GM12878 (cell line): ENCODE measurements around the gene CCL15. TPM values are rescaled to one million over a fixed set of nuclear protein-coding genes. Genes with fewer than 3 reads are reported as not detected.

ENCODE experiments used
- ATAC-seq: fragments of 200-7000 bp; cut with Tn5 transposase; 3 replicates; pipeline ENCODE4 v1.9.1; 2020; ENCODE audit warnings: mild to moderate bottlenecking, moderate library complexity
- BruUV-seq: library from RNA; stranded (reverse); fragments of 400-500 nt; replicated peaks from 2 replicates; lab custom pipeline; 2021; lab: Mats Ljungman, UMichigan
- CTCF ChIA-PET: fragments of 300-600 bp; sonication (Branson Sonifier 250); formaldehyde crosslinking; extraction: SDS; loops from one replicate; lab custom pipeline; 2021; ENCODE audit warnings: inconsistent platforms; lab: Yijun Ruan, JAX
- POLR2A ChIA-PET: fragments of 350-600 bp; formaldehyde crosslinking; extraction: SDS; loops from one replicate; lab custom pipeline; 2021; ENCODE audit warnings: inconsistent platforms; lab: Charles Lee
- RAD21 ChIA-PET: fragments of 300-600 bp; sonication (Branson Sonifier 250); formaldehyde crosslinking; loops from one replicate; lab custom pipeline; 2023; ENCODE audit warnings: antibody characterized with exemption; ENCODE audit not compliant: unreplicated experiment; lab: Charles Lee
- SMC1A ChIA-PET: fragments of 300-600 bp; sonication (Branson Sonifier 250); formaldehyde crosslinking; loops from one replicate; lab custom pipeline; 2023; ENCODE audit not compliant: unreplicated experiment, uncharacterized antibody; lab: Charles Lee
- DNase-seq: peaks from one replicate; pipeline ENCODE4 v3.0.0-alpha.2; 2011; ENCODE audit warnings: low read depth, low spot score
- FAIRE-seq: peaks from 3 replicates; lab custom pipeline; 2011; peaks lifted over from hg19 to GRCh38; lab: Jason Lieb, UNC
- H2AFZ ChIP-seq: 2 replicates; pipeline ENCODE4 v1.6.0; 2011; ENCODE audit warnings: low read depth, low read length, control low read depth; ENCODE audit not compliant: control insufficient read depth
- H3K27ac ChIP-seq: 2 replicates; pipeline ENCODE4 v1.5.1; 2011; ENCODE audit warnings: control low read depth; ENCODE audit not compliant: control insufficient read depth, insufficient read depth
- H3K27me3 ChIP-seq, 2 experiments: replicated peaks in 1 of 2; 2 replicates each; pipeline versions ENCODE4 v1.6.0 to v1.6.1; 2011; ENCODE audit warnings: low read length in 1 of 2; ENCODE audit not compliant: control insufficient read depth in 2 of 2, insufficient read depth in 2 of 2
- H3K36me3 ChIP-seq, 2 experiments: 2 replicates each; pipeline ENCODE4 v1.5.1; 2011; ENCODE audit warnings: low read length in 1 of 2; ENCODE audit not compliant: control insufficient read depth in 2 of 2, insufficient read depth in 2 of 2
- H3K4me1 ChIP-seq: 2 replicates; pipeline ENCODE4 v1.6.1; 2011; ENCODE audit warnings: mild to moderate bottlenecking, low read length, moderate library complexity, mixed read lengths; ENCODE audit not compliant: control insufficient read depth, insufficient read depth
- H3K4me2 ChIP-seq: 2 replicates; pipeline ENCODE4 v1.6.0; 2011; ENCODE audit warnings: control low read depth; ENCODE audit not compliant: control insufficient read depth, insufficient read depth
- H3K4me3 ChIP-seq: fragments of 200-600 bp; sonication (generic); 2 replicates; pipeline ENCODE4 v1.5.1; 2016
- H3K79me2 ChIP-seq: 2 replicates; pipeline ENCODE4 v1.6.0; 2011; ENCODE audit warnings: low read length; ENCODE audit not compliant: control insufficient read depth, insufficient read depth
- H3K9ac ChIP-seq: 2 replicates; pipeline ENCODE4 v1.8.0; 2011; ENCODE audit warnings: low read length, control low read depth, mixed read lengths; ENCODE audit not compliant: control insufficient read depth, insufficient read depth
- H3K9me3 ChIP-seq: replicated peaks from 3 replicates; pipeline ENCODE4 v1.5.1; 2011; ENCODE audit warnings: mild to moderate bottlenecking, low read length; ENCODE audit not compliant: control insufficient read depth, insufficient read depth
- H4K20me1 ChIP-seq: 2 replicates; pipeline ENCODE4 v1.6.0; 2011; ENCODE audit not compliant: control insufficient read depth, insufficient read depth
- ATF7 ChIP-seq: fragments of 450-650 bp; IDR thresholded peaks from 2 replicates; pipeline ENCODE4 v1.6.1; 2016; ENCODE audit warnings: low read depth, mild to moderate bottlenecking
- BCL3 ChIP-seq: IDR thresholded peaks from 2 replicates; pipeline ENCODE4 v1.6.1; 2011; ENCODE audit warnings: borderline replicate concordance, low read depth, mild to moderate bottlenecking, moderate library complexity, low read length; ENCODE audit not compliant: insufficient read depth, poor library complexity, severe bottlenecking
- BRCA1 ChIP-seq: IDR thresholded peaks from 2 replicates; pipeline ENCODE4 v1.6.1; 2011; ENCODE audit warnings: low read depth, low read length, improper control_type of control experiment
- HDAC6 ChIP-seq: fragments of 200-600 bp; sonication (generic); IDR thresholded peaks from one replicate; pipeline ENCODE4 v1.8.0; 2017; ENCODE audit warnings: antibody characterized with exemption; ENCODE audit not compliant: unreplicated experiment
- MEF2B ChIP-seq: fragments of 450-650 bp; IDR thresholded peaks from 2 replicates; pipeline ENCODE4 v1.6.1; 2018; ENCODE audit warnings: mild to moderate bottlenecking, moderate library complexity; ENCODE audit not compliant: partially characterized antibody, poor library complexity, severe bottlenecking
- MTA3 ChIP-seq: IDR thresholded peaks from 2 replicates; pipeline ENCODE4 v1.6.1; 2012; ENCODE audit warnings: low read length, inconsistent platforms, borderline replicate concordance
- NR2C2 ChIP-seq: IDR thresholded peaks from 2 replicates; pipeline ENCODE4 v1.6.1; 2011; ENCODE audit warnings: borderline replicate concordance, low read depth; ENCODE audit not compliant: control insufficient read depth, insufficient read length
- ZNF384 ChIP-seq: IDR thresholded peaks from 2 replicates; pipeline ENCODE4 v1.6.1; 2012; ENCODE audit warnings: low read depth, mild to moderate bottlenecking, low read length, improper control_type of control experiment, borderline replicate concordance
- WGBS: methylation state at CpG from one replicate; pipeline ENCODE4 v1.1.6; 2016; ENCODE audit warnings: low lambda C conversion rate; ENCODE audit not compliant: insufficient replicate concordance, insufficient coverage; ENCODE audit errors: missing lambda C conversion rate; 5-methylcytosine and 5-hydroxymethylcytosine counted together
- in situ Hi-C: fragments of 300-500 bp; cut with MboI; formaldehyde crosslinking; loops from 9 replicates; pipeline ENCODE4 v1.14.3; 2018; ENCODE audit warnings: mixed read lengths
- intact Hi-C: fragments of 100-400 bp; cut with micrococcal nuclease; formaldehyde crosslinking; loops from one replicate; pipeline ENCODE4 v1.14.2; 2022; ENCODE audit not compliant: unreplicated experiment
- polyA plus RNA-seq, 11 experiments: library from polyadenylated mRNA; depleted of rRNA in 4 of 11; unstranded in 6 of 11; stranded (reverse) in 5 of 11; fragments of >200 nt; fragmentation: Nextera tagmentation in 4 of 11; fragmentation: Illumina TruSeq in 1 of 11; extraction: Ambion mirVana in 4 of 11; extraction: Trizol in 1 of 11; gene quantifications; 1 replicate in 1 of 11; 2 replicates in 10 of 11; pipeline versions ENCODE4 v1.2.1 to v1.2.3, GENCODE V29; 2011 to 2016; ENCODE audit warnings: inconsistent platforms in 2 of 11, missing spikeins in 2 of 11, low read depth in 1 of 11
- total RNA-seq, 4 experiments: library from RNA; depleted of rRNA in 3 of 4; stranded (reverse); fragments of >200 nt in 3 of 4; fragmentation: Illumina TruSeq in 1 of 4; extraction: Trizol in 1 of 4; gene quantifications; 2 replicates each; pipeline versions ENCODE4 v1.2.1 to v1.2.3, GENCODE V29; 2013 to 2021
- TF ChIP-seq, protein P1 (sequence below): fragments of 450-650 bp; formaldehyde crosslinking; IDR thresholded peaks from 2 replicates; pipeline ENCODE4 v1.5.0; 2022; ENCODE audit warnings: mild to moderate bottlenecking, missing genetic modification characterization
- TF ChIP-seq, protein P2 (sequence below): fragments of 450-650 bp; IDR thresholded peaks from 2 replicates; pipeline ENCODE4 v1.6.1; 2014; ENCODE audit warnings: mild to moderate bottlenecking

The CCL15 gene
- total and polyA plus RNA-seq, 10 of the 15 experiments (the other 5 are each of a cell fraction or from before 2014, with no cell fraction given), result 0.12 TPM; not detected in 9

- no peak for TF ChIP-seq ZNF384
- TF ChIP-seq ATF7, result no peak
Observed at GRCh38 chr17:36001862-36002603, 680 bp upstream of the CCL15 start (continued).

- in situ Hi-C loops, result no loop called here
- WGBS, result 30% methylated on average over 6 of the region's 6 CpGs
- TF ChIP-seq BCL3, result no peak
- no peak for TF ChIP-seq NR2C2
- TF ChIP-seq, protein P1, sequence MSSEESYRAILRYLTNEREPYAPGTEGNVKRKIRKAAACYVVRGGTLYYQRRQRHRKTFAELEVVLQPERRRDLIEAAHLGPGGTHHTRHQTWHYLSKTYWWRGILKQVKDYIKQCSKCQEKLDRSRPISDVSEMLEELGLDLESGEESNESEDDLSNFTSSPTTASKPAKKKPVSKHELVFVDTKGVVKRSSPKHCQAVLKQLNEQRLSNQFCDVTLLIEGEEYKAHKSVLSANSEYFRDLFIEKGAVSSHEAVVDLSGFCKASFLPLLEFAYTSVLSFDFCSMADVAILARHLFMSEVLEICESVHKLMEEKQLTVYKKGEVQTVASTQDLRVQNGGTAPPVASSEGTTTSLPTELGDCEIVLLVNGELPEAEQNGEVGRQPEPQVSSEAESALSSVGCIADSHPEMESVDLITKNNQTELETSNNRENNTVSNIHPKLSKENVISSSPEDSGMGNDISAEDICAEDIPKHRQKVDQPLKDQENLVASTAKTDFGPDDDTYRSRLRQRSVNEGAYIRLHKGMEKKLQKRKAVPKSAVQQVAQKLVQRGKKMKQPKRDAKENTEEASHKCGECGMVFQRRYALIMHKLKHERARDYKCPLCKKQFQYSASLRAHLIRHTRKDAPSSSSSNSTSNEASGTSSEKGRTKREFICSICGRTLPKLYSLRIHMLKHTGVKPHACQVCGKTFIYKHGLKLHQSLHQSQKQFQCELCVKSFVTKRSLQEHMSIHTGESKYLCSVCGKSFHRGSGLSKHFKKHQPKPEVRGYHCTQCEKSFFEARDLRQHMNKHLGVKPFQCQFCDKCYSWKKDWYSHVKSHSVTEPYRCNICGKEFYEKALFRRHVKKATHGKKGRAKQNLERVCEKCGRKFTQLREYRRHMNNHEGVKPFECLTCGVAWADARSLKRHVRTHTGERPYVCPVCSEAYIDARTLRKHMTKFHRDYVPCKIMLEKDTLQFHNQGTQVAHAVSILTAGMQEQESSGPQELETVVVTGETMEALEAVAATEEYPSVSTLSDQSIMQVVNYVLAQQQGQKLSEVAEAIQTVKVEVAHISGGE (CRISPR knock-in tag), result no peak
- TF ChIP-seq MTA3, result no peak
- no peak for TF ChIP-seq HDAC6
- TF ChIP-seq, protein P2, sequence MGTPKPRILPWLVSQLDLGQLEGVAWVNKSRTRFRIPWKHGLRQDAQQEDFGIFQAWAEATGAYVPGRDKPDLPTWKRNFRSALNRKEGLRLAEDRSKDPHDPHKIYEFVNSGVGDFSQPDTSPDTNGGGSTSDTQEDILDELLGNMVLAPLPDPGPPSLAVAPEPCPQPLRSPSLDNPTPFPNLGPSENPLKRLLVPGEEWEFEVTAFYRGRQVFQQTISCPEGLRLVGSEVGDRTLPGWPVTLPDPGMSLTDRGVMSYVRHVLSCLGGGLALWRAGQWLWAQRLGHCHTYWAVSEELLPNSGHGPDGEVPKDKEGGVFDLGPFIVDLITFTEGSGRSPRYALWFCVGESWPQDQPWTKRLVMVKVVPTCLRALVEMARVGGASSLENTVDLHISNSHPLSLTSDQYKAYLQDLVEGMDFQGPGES, result no peak
- no peak for TF ChIP-seq MEF2B
- TF ChIP-seq BRCA1, result no peak
Observed at GRCh38 chr17:36000732-36001109, 632 bp downstream of the CCL15 start.

More at GRCh38 chr17:36000732-36001109, 632 bp downstream of the CCL15 start:
- no peaks in the 10 kb centered on the region for H3K79me2 ChIP-seq
- H3K4me3 ChIP-seq, result no peak overlapping the region
- ChIA-PET POLR2A (no interaction called here), CTCF (interaction anchor here (1.4 kb wide), 2 partner anchors 72 to 74 kb away, joined by 3 to 5 read pairs; no protein-coding TSS in a partner anchor), SMC1A (interaction anchor here (0.9 to 2.1 kb wide), 4 partner anchors 19 to 148 kb away, joined by 3 to 7 read pairs (median 4); partner anchors contain the start of gene CCL16), RAD21 (interaction anchor here (0.6 to 1.6 kb wide), 3 partner anchors 9 to 134 kb away, joined by 3 to 9 read pairs (median 3); no protein-coding TSS in a partner anchor)
- H3K4me1 ChIP-seq, result peaks cover 20% of the 10 kb centered on the region
- no TSS peak for BruUV-seq
- no peak for FAIRE-seq
- no peak for ATAC-seq
- no peaks in the 10 kb centered on the region for H4K20me1 ChIP-seq
- intact Hi-C loops, result no loop called here
- DNase-seq, result no peak
- H2AFZ ChIP-seq, result no peak overlapping the region
- H3K27ac ChIP-seq, result no peak overlapping the region
- no peaks in the 10 kb centered on the region for H3K27me3 ChIP-seq
- no peak overlapping the region for H3K9ac ChIP-seq
- no peaks in the 10 kb centered on the region for H3K9me3 ChIP-seq
- H3K36me3 ChIP-seq, result no peaks in the 10 kb centered on the region
- no peak overlapping the region for H3K4me2 ChIP-seq
